Lung (tissue), 12 donors: ENCODE data around the gene ST6GALNAC5. TPM values are rescaled to one million over a fixed set of nuclear protein-coding genes. Genes with fewer than 3 reads are reported as not detected.

Source experiments
- ATAC-seq: fragments of 200-7000 bp; cut with Tn5 transposase; one replicate; pipeline ENCODE4 v1.9.1; 2020; ENCODE audit warnings: moderate number of reproducible peaks; ENCODE audit not compliant: insufficient read depth, low FRiP score
- DNase-seq, 3 donors: peaks; one replicate each; pipeline ENCODE4 v3.0.0-alpha.2; 2013 to 2017
- H3K27ac ChIP-seq, 2 donors: one replicate each; pipeline ENCODE4 v1.5.1; 2013; ENCODE audit warnings: mild to moderate bottlenecking in 2 of 2, moderate library complexity in 2 of 2, control low read depth in 1 of 2, inconsistent platforms in 1 of 2, low read depth in 1 of 2, low read length in 1 of 2
- H3K27me3 ChIP-seq, 3 donors: one replicate each; pipeline ENCODE4 v1.5.1; 2013; ENCODE audit warnings: low read length in 2 of 3; ENCODE audit not compliant: control insufficient read depth in 3 of 3, insufficient read depth in 3 of 3
- H3K36me3 ChIP-seq, 4 donors: one replicate each; pipeline ENCODE4 v1.5.1; 2013; ENCODE audit warnings: low read length in 4 of 4, mild to moderate bottlenecking in 1 of 4, moderate library complexity in 1 of 4; ENCODE audit not compliant: control insufficient read depth in 4 of 4, insufficient read depth in 4 of 4
- H3K4me1 ChIP-seq, 5 donors: one replicate each; pipeline ENCODE4 v1.5.1; 2013; ENCODE audit warnings: low read length in 5 of 5, mild to moderate bottlenecking in 2 of 5, moderate library complexity in 1 of 5; ENCODE audit not compliant: control insufficient read depth in 5 of 5, insufficient read depth in 5 of 5
- H3K4me3 ChIP-seq: one replicate; pipeline ENCODE4 v1.5.1; 2013; ENCODE audit warnings: mild to moderate bottlenecking, control low read depth, moderate library complexity
- H3K9ac ChIP-seq, 2 donors: one replicate each; pipeline ENCODE4 v1.5.1; 2013; ENCODE audit warnings: low read length in 2 of 2, control low read depth in 1 of 2; ENCODE audit not compliant: insufficient read depth in 1 of 2
- H3K9me3 ChIP-seq, 4 donors: one replicate each; pipeline ENCODE4 v1.5.1; 2013; ENCODE audit warnings: low read length in 3 of 4, mild to moderate bottlenecking in 1 of 4, moderate library complexity in 1 of 4; ENCODE audit not compliant: control insufficient read depth in 4 of 4, insufficient read depth in 3 of 4
- CTCF ChIP-seq: IDR thresholded peaks from 2 replicates; pipeline ENCODE4 v1.5.1; 2012; ENCODE audit warnings: mild to moderate bottlenecking; ENCODE audit errors: control extremely low read depth, extremely low read depth
- WGBS, 2 donors: extraction: QIAGEN DNeasy Blood & Tissue Kit; methylation state at CpG; one replicate each; pipeline ENCODE4 v1.1.7; 2013; 5-methylcytosine and 5-hydroxymethylcytosine counted together
- polyA plus RNA-seq, 2 donors: library from polyadenylated mRNA; stranded (reverse); fragments of 200-250 nt; gene quantifications; one replicate each; pipeline ENCODE4 v1.2.1, GENCODE V29; 2013
- total RNA-seq, 2 donors: library from RNA; depleted of rRNA in 1 of 2; stranded (reverse); fragments of >200 nt in 1 of 2; gene quantifications; one replicate each; pipeline ENCODE4 v1.2.1, GENCODE V29; 2014 to 2021
- donor health status: control.
- donor health status: control.
- donor health status: Bipolar disorder and iron deficiency.
- donor health status: healthy.
- donor health status: DM: yes; HTN: yes; CAD: no.

ST6GALNAC5 gene
- total and polyA plus RNA-seq, 4 donors = 3.6 to 45.8 (median 15.9) TPM

GRCh38 chr1:76989976-76990375, 122.7 kb downstream of the ST6GALNAC5 start:
- 63 to 84% methylated on average over 2 of the region's 2 CpGs for WGBS, 2 donors
- TF ChIP-seq CTCF = no peak
- H3K36me3 ChIP-seq = no peaks in the 10 kb centered on the region
- no peaks in the 10 kb centered on the region for H3K27me3 ChIP-seq
- no peaks in the 10 kb centered on the region for H3K9me3 ChIP-seq
- H3K4me1 ChIP-seq = no peaks in the 10 kb centered on the region
- H3K4me3 ChIP-seq = no peak overlapping the region
- ATAC-seq (no peak), DNase-seq (no peak)
- H3K27ac ChIP-seq = no peak overlapping the region
- H3K9ac ChIP-seq = no peak overlapping the region

- ATAC-seq (no peak), DNase-seq (no peak)
- 97 to 100% methylated on average over 1 of the region's 1 CpG for WGBS, 2 donors
These were observed 125.8 kb downstream of the ST6GALNAC5 start for GRCh38 chr1:76993036-76993435.

GRCh38 chr1:76998582-76999223, 131.4 kb downstream of the ST6GALNAC5 start:
- Histone ChIP-seq H3K9ac (no peak overlapping the region), H3K4me3 (no peak overlapping the region), H3K27me3 (no peaks in the 10 kb centered on the region), H3K4me1 (no peaks in the 10 kb centered on the region), H3K36me3 (no peaks in the 10 kb centered on the region), H3K27ac (no peak overlapping the region), H3K9me3 (no peaks in the 10 kb centered on the region)
- DNase-seq = no peak
- no peak for TF ChIP-seq CTCF
- 66 to 89% methylated on average over 4 of the region's 4 CpGs for WGBS, 2 donors
- peak; percentile 19 for ATAC-seq

More at GRCh38 chr1:76993036-76993435, 125.8 kb downstream of the ST6GALNAC5 start:
- no peak overlapping the region for H3K4me3 ChIP-seq
- H3K36me3 ChIP-seq = no peaks in the 10 kb centered on the region
- H3K27ac ChIP-seq = no peak overlapping the region
- no peaks in the 10 kb centered on the region for H3K4me1 ChIP-seq
- H3K9ac ChIP-seq = no peak overlapping the region
- TF ChIP-seq CTCF = no peak
- H3K9me3 ChIP-seq = no peaks in the 10 kb centered on the region
- no peaks in the 10 kb centered on the region for H3K27me3 ChIP-seq

GRCh38 chr1:77007675-77008074, 140.4 kb downstream of the ST6GALNAC5 start:
- WGBS, 2 donors = 87 to 92% methylated on average over 3 of the region's 3 CpGs
- Histone ChIP-seq H3K36me3 (no peaks in the 10 kb centered on the region), H3K27ac (no peak overlapping the region), H3K9ac (no peak overlapping the region), H3K27me3 (no peaks in the 10 kb centered on the region), H3K4me3 (no peak overlapping the region), H3K9me3 (no peaks in the 10 kb centered on the region), H3K4me1 (no peaks in the 10 kb centered on the region)
- ATAC-seq (no peak), DNase-seq (no peak)
- TF ChIP-seq CTCF = no peak
